GM12872 (cell line): ENCODE measurements around the gene BPIFB2.

Source experiments
- CTCF ChIP-seq: IDR thresholded peaks from 3 replicates; pipeline ENCODE4 v1.5.1; 2011; ENCODE audit warnings: low read depth, mild to moderate bottlenecking, low read length, moderate library complexity; ENCODE audit not compliant: insufficient read depth

BPIFB2 gene

GRCh38 chr20:33030076-33030475, 22.6 kb downstream of the BPIFB2 start:
- no peak for TF ChIP-seq CTCF

- TF ChIP-seq CTCF = no peak
Measured at GRCh38 chr20:33030569-33030968, 23.1 kb downstream of the BPIFB2 start.

- no peak for TF ChIP-seq CTCF
Measured at GRCh38 chr20:33031531-33031930, 24.0 kb downstream of the BPIFB2 start, which contains the start of gene BPIFB6. Gene BPIFB6 (plus strand): TSS chr20:33031648. CDS start chr20:33031648, 0 bp downstream.

GRCh38 chr20:33032555-33032954, 25.1 kb downstream of the BPIFB2 start:
- TF ChIP-seq CTCF = no peak

GRCh38 chr20:33033381-33033780, 25.9 kb downstream of the BPIFB2 start:
- no peak for TF ChIP-seq CTCF

GRCh38 chr20:33034115-33034514, 26.6 kb downstream of the BPIFB2 start:
- no peak for TF ChIP-seq CTCF

GRCh38 chr20:33034901-33035492, 27.5 kb downstream of the BPIFB2 start:
- TF ChIP-seq CTCF = no peak
